HUES48 (cell line): ENCODE measurements around the gene TP53I3.
A peak's percentile ranks its signal among the peaks of the same experiment; 100 is the strongest.

Experiments used
- H3K27ac ChIP-seq: one replicate; pipeline ENCODE4 v1.7.0; 2013; ENCODE audit warnings: low read depth, low read length, inconsistent platforms
- H3K27me3 ChIP-seq: 2 replicates; pipeline ENCODE4 v1.6.1; 2013; ENCODE audit warnings: mild to moderate bottlenecking, low read length; ENCODE audit not compliant: control insufficient read depth, insufficient read depth
- H3K36me3 ChIP-seq: 2 replicates; pipeline ENCODE4 v1.6.1; 2013; ENCODE audit warnings: low read length; ENCODE audit not compliant: control insufficient read depth, insufficient read depth
- H3K4me1 ChIP-seq: 2 replicates; pipeline ENCODE4 v1.6.1; 2013; ENCODE audit warnings: mild to moderate bottlenecking, low read length; ENCODE audit not compliant: control insufficient read depth, insufficient read depth
- H3K4me3 ChIP-seq: 2 replicates; pipeline ENCODE4 v1.5.1; 2013; ENCODE audit warnings: mild to moderate bottlenecking, low read depth, low read length
- H3K9ac ChIP-seq: 2 replicates; pipeline ENCODE4 v1.6.1; 2013; ENCODE audit warnings: mild to moderate bottlenecking, low read depth, low read length, moderate library complexity
- H3K9me3 ChIP-seq: 2 replicates; pipeline ENCODE4 v1.6.1; 2013; ENCODE audit warnings: low read length; ENCODE audit not compliant: control insufficient read depth, insufficient read depth

TP53I3 gene

GRCh38 chr2:24084386-24085199 lies at the start of gene TP53I3:
TSS of gene TP53I3 (minus strand) at chr2:24084834. CDS start at chr2:24084326, 508 bp downstream.
- peak within 1 kb of the TSS; percentile 97 for H3K27ac ChIP-seq
- H3K9me3 ChIP-seq, result no peaks in the 10 kb centered on the region
- no peaks in the 10 kb centered on the region for H3K27me3 ChIP-seq
- peaks cover 13% of the 10 kb centered on the region for H3K4me1 ChIP-seq
- peak within 1 kb of the TSS; percentile 91 for H3K9ac ChIP-seq
- H3K36me3 ChIP-seq, result peaks cover 28% of the 10 kb centered on the region
- peak within 1 kb of the TSS; percentile 94 for H3K4me3 ChIP-seq

GRCh38 chr2:24132543-24132942 lies 47.9 kb upstream of the TP53I3 start:
- no peaks in the 10 kb centered on the region for H3K36me3 ChIP-seq
- no peak overlapping the region for H3K9ac ChIP-seq
- no peaks in the 10 kb centered on the region for H3K9me3 ChIP-seq
- no peaks in the 10 kb centered on the region for H3K27me3 ChIP-seq
- H3K4me3 ChIP-seq, result no peak overlapping the region
- no peaks in the 10 kb centered on the region for H3K4me1 ChIP-seq
- no peak overlapping the region for H3K27ac ChIP-seq

GRCh38 chr2:24125956-24126355 lies 41.3 kb upstream of the TP53I3 start:
- no peaks in the 10 kb centered on the region for H3K9me3 ChIP-seq
- H3K36me3 ChIP-seq, result no peaks in the 10 kb centered on the region
- no peak overlapping the region for H3K9ac ChIP-seq
- no peak overlapping the region for H3K4me3 ChIP-seq
- peaks cover 7% of the 10 kb centered on the region for H3K4me1 ChIP-seq
- peaks cover 8% of the 10 kb centered on the region for H3K27me3 ChIP-seq
- H3K27ac ChIP-seq, result no peak overlapping the region

- H3K4me3 ChIP-seq, result peak overlapping the region; percentile 69
- H3K27me3 ChIP-seq, result peaks cover 8% of the 10 kb centered on the region
- H3K36me3 ChIP-seq, result no peaks in the 10 kb centered on the region
- no peaks in the 10 kb centered on the region for H3K9me3 ChIP-seq
- peak overlapping the region; percentile 64 for H3K9ac ChIP-seq
- no peak overlapping the region for H3K27ac ChIP-seq
- peaks cover 7% of the 10 kb centered on the region for H3K4me1 ChIP-seq
These were observed 39.4 kb upstream of the TP53I3 start for GRCh38 chr2:24123922-24124580.

DNA sequence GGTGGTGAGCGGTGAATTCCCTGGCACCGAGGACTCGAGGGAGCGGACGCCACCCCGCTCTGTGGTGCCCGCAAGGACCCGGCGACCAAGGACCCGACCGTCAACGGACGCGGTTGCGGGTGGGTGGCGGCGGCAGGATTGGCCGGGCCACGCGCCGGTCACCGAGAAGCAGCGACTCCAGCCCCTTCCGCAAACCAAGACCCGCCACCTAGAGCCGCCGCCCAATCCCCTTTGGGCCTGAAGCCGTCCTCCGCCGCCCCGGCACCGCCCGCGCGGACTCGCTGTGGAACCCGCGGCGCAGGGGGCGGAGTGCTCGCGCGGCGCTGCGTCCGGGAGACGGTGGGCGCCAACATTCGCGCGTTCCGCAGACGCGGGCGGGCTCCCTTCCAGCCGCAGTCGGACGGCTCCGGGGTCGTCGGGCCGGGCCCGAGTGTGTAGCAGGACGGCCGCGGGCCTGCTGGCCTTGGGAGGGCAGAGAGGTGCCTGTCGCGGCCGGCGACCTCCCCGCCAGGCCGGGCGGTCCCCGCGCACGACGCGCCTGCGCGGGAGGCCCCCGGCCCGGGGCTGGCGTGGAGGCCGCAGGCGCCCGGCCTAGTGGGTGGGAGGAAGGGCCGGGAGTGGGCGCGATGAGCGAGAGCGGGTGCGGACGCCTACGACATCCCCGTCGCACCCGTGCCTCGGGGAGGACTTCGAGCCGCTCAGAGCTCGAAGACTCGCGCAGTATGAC lies 38.7 kb upstream of the TP53I3 start, which contains the start of the genes FAM228B and PFN4:
Gene FAM228B, plus strand, starts transcription at position 275 of the 727 bp plus-strand sequence. CDS start 893 bp downstream, outside the sequence.
Gene PFN4, minus strand, starts transcription at position 140 of the 727 bp plus-strand sequence. CDS start 799 bp downstream, outside the sequence.
- Histone ChIP-seq H3K9me3 (no peaks in the 10 kb centered on the region), H3K27me3 (peaks cover 8% of the 10 kb centered on the region), H3K9ac (peak within 1 kb of the TSS; percentile 64), H3K36me3 (no peaks in the 10 kb centered on the region), H3K4me1 (peaks cover 7% of the 10 kb centered on the region), H3K27ac (no peak within 1 kb of the TSS), H3K4me3 (peak within 1 kb of the TSS; percentile 69)

GRCh38 chr2:24122366-24123194 lies 37.9 kb upstream of the TP53I3 start:
- Histone ChIP-seq H3K4me3 (peak overlapping the region; percentile 69), H3K9ac (peak overlapping the region; percentile 64), H3K27me3 (peaks cover 8% of the 10 kb centered on the region), H3K36me3 (no peaks in the 10 kb centered on the region), H3K9me3 (no peaks in the 10 kb centered on the region), H3K4me1 (peaks cover 7% of the 10 kb centered on the region), H3K27ac (no peak overlapping the region)

GRCh38 chr2:24121469-24121868 lies 36.8 kb upstream of the TP53I3 start:
- Histone ChIP-seq H3K4me3 (no peak overlapping the region), H3K4me1 (peaks cover 7% of the 10 kb centered on the region), H3K36me3 (no peaks in the 10 kb centered on the region), H3K27ac (no peak overlapping the region), H3K9ac (no peak overlapping the region), H3K9me3 (no peaks in the 10 kb centered on the region), H3K27me3 (peaks cover 8% of the 10 kb centered on the region)

DNA sequence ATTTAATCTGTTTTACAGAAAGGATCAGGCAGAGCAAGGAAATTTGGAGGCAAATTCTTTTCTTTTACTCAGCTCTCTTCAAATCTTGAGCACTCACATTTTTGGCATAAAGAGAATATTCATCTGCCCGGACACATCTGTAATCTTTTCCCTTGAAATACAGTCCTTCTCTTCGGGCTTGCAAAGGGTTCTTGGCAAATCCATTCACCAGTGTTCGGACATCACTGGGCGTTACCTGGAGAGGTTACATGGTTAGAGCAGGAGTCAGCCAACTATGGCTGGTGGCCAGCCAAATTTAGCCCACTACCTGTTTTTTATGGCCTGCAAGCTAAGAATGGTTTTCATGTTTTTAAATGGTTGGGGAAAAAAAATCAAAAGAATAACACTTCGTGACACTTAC lies 36.4 kb upstream of the TP53I3 start:
- Histone ChIP-seq H3K9me3 (no peaks in the 10 kb centered on the region), H3K4me1 (peaks cover 7% of the 10 kb centered on the region), H3K27ac (no peak overlapping the region), H3K4me3 (no peak overlapping the region), H3K36me3 (no peaks in the 10 kb centered on the region), H3K27me3 (peaks cover 8% of the 10 kb centered on the region), H3K9ac (no peak overlapping the region)

DNA sequence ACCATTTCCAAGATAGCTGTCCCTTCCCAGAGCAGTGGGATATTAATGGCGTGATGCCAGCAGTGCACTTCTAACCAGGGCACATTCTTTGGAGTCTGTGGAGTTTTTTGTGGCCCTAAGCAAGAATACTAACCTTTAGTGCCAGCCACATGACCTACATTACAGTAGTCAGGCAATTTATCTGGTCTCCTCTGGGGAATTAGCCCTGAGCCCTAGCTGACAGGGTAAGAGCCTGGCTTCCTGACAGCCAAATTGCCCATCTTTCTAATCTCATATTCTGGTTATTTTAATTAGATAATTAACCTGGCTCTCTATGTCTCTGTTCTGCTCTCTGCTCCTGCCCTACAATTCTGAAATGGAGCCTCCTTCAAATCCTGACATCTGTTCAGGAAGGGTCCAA lies 33.3 kb upstream of the TP53I3 start:
- no peak overlapping the region for H3K9ac ChIP-seq
- H3K9me3 ChIP-seq, result peaks cover 6% of the 10 kb centered on the region; the same call in 1 of the 2 replicates
- no peak overlapping the region for H3K27ac ChIP-seq
- peaks cover 7% of the 10 kb centered on the region for H3K4me1 ChIP-seq
- no peak overlapping the region for H3K4me3 ChIP-seq
- no peaks in the 10 kb centered on the region for H3K36me3 ChIP-seq
- H3K27me3 ChIP-seq, result no peaks in the 10 kb centered on the region

DNA sequence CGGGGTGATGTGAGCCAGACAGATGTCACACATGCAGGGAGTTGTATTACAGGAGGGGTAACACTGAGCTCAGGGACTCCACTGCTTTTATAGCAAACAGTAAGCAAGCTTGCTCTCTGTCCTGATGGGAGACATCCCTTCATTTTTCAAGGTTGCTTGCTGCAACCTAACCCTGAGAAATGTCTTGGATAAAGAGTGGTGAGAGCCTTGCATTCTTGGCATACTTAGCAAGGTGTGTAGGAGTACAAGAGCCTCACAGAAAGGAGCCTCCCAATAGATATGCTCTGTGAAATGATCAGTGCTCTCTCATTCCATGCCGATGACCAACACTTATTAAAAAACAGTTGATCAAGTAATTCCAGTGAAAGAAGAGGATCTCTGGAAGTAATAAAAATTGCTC lies 30.4 kb upstream of the TP53I3 start:
- Histone ChIP-seq H3K4me3 (no peak overlapping the region), H3K4me1 (no peaks in the 10 kb centered on the region), H3K9me3 (peaks cover 6% of the 10 kb centered on the region; the same call in 1 of the 2 replicates), H3K27me3 (no peaks in the 10 kb centered on the region), H3K9ac (no peak overlapping the region), H3K36me3 (no peaks in the 10 kb centered on the region), H3K27ac (no peak overlapping the region)
